Aorta (tissue), 5 donors: ENCODE data around the gene PRRX1. TPM values are rescaled to one million over a fixed set of nuclear protein-coding genes. Genes with fewer than 3 reads are reported as not detected.

Source experiments
- ATAC-seq: fragments of 200-7000 bp; cut with Tn5 transposase; one replicate; pipeline ENCODE4 v1.9.1; 2022; ENCODE audit warnings: moderate library complexity; ENCODE audit not compliant: low FRiP score
- DNase-seq, 2 donors: peaks; one replicate each; pipeline ENCODE4 v3.0.0-alpha.2; 2020
- H3K27ac ChIP-seq, 2 donors: one replicate each; pipeline ENCODE4 v1.5.1; 2013; ENCODE audit warnings: low read length in 2 of 2, mild to moderate bottlenecking in 2 of 2, moderate library complexity in 2 of 2, control low read depth in 1 of 2, inconsistent platforms in 1 of 2, low read depth in 1 of 2
- H3K27me3 ChIP-seq, 2 donors: one replicate each; pipeline ENCODE4 v1.6.1; 2013; ENCODE audit warnings: control low read depth in 1 of 2, low read length in 1 of 2, mild to moderate bottlenecking in 1 of 2, moderate library complexity in 1 of 2; ENCODE audit not compliant: insufficient read depth in 2 of 2, control insufficient read depth in 1 of 2
- H3K36me3 ChIP-seq, 2 donors: one replicate each; pipeline ENCODE4 v1.6.1; 2013; ENCODE audit warnings: control low read depth in 1 of 2, low read length in 1 of 2, mild to moderate bottlenecking in 1 of 2; ENCODE audit not compliant: insufficient read depth in 2 of 2, control insufficient read depth in 1 of 2
- H3K4me1 ChIP-seq, 2 donors: one replicate each; pipeline ENCODE4 v1.6.1; 2013; ENCODE audit warnings: low read length in 2 of 2, control low read depth in 1 of 2, mild to moderate bottlenecking in 1 of 2, moderate library complexity in 1 of 2; ENCODE audit not compliant: insufficient read depth in 2 of 2, control insufficient read depth in 1 of 2
- H3K4me3 ChIP-seq, 2 donors: one replicate each; pipeline ENCODE4 v1.5.1; 2013; ENCODE audit warnings: low read length in 2 of 2, control low read depth in 1 of 2, mild to moderate bottlenecking in 1 of 2
- H3K9me3 ChIP-seq: one replicate; pipeline ENCODE4 v1.6.1; 2013; ENCODE audit warnings: mild to moderate bottlenecking, low read length; ENCODE audit not compliant: control insufficient read depth
- WGBS, 2 donors: extraction: QIAGEN DNeasy Blood & Tissue Kit; methylation state at CpG; one replicate each; pipeline ENCODE4 v1.1.7; 2013; 5-methylcytosine and 5-hydroxymethylcytosine counted together
- intact Hi-C, 2 donors: fragments of 100-400 bp; cut with DNase I; formaldehyde crosslinking; loops; one replicate each; pipeline versions ENCODE4 v1.14.2 to v1.15.0; 2022
- polyA plus RNA-seq, 2 donors: library from polyadenylated mRNA; stranded (reverse); fragments of 200-250 nt; gene quantifications; one replicate each; pipeline ENCODE4 v1.2.3, GENCODE V29; 2013
- total RNA-seq, 2 donors: library from RNA; stranded (reverse); fragmentation: NEBNext Ultra II Directional; extraction: Animal tissue kit (Norgen Biotek cat#: 25700); gene quantifications; one replicate each; pipeline ENCODE4 v1.2.1, GENCODE V29; 2021
- donor health status: healthy with polysubstance abuse.
- donor health status: Bipolar disorder and iron deficiency.
- donor health status: DM: no; HTN: no; CAD: no.
- donor health status: DM: no; HTN: no; CAD: no.
- donor health status: DM: yes; HTN: yes; CAD: no.

Gene PRRX1
- total and polyA plus RNA-seq, 4 donors = 15.2 to 272 (median 105) TPM

GRCh38 chr1:170669586-170670530 lies 5.9 kb downstream of the PRRX1 start:
- H3K36me3 ChIP-seq = no peaks in the 10 kb centered on the region
- WGBS, 2 donors = 88 to 90% methylated on average over 22 of the region's 22 CpGs
- no peaks in the 10 kb centered on the region for H3K4me1 ChIP-seq
- intact Hi-C loops = loop anchor here (5.0 to 10.0 kb wide), 9 partner anchors 55 to 735 kb away; partner anchors contain the start of gene KIFAP3 (in 1 of the 2)
- DNase-seq (no peak), ATAC-seq (no peak)
- no peak overlapping the region for H3K4me3 ChIP-seq
- no peaks in the 10 kb centered on the region for H3K9me3 ChIP-seq
- H3K27me3 ChIP-seq = no peaks in the 10 kb centered on the region
- H3K27ac ChIP-seq = no peak overlapping the region

- no peaks in the 10 kb centered on the region for H3K27me3 ChIP-seq
- H3K4me3 ChIP-seq = no peak overlapping the region
- 31 to 39% methylated on average over 29 of the region's 29 CpGs for WGBS, 2 donors
- H3K4me1 ChIP-seq = no peaks in the 10 kb centered on the region
- no peak overlapping the region for H3K27ac ChIP-seq
- ATAC-seq (peak; percentile 66), DNase-seq (peak in 1 of 2 donors; percentile 94)
- H3K9me3 ChIP-seq = no peaks in the 10 kb centered on the region
- H3K36me3 ChIP-seq = no peaks in the 10 kb centered on the region
- intact Hi-C loops = loop anchor here (5.0 to 10.0 kb wide), 3 partner anchors 54 to 211 kb away; no protein-coding TSS in a partner anchor
Observed at GRCh38 chr1:170670802-170671628, 7.1 kb downstream of the PRRX1 start.

- 83 to 84% methylated on average over 4 of the region's 4 CpGs for WGBS, 2 donors
- ATAC-seq (no peak), DNase-seq (no peak)
- intact Hi-C loops = loop anchor here (5.0 to 10.0 kb wide), 3 partner anchors 53 to 211 kb away; no protein-coding TSS in a partner anchor
- H3K9me3 ChIP-seq = no peaks in the 10 kb centered on the region
- H3K36me3 ChIP-seq = no peaks in the 10 kb centered on the region
- H3K27me3 ChIP-seq = no peaks in the 10 kb centered on the region
- H3K4me3 ChIP-seq = no peak overlapping the region
- H3K27ac ChIP-seq = no peak overlapping the region
- peaks cover 0 to under 1% of the 10 kb centered on the region in 2 donors for H3K4me1 ChIP-seq
Observed at GRCh38 chr1:170671629-170671963, 7.7 kb downstream of the PRRX1 start.

- 57 to 67% methylated on average over 2 of the region's 2 CpGs for WGBS, 2 donors
- ATAC-seq = no peak
- DNase-seq = no peak
- Histone ChIP-seq H3K4me1 (peaks cover 0 to 4% of the 10 kb centered on the region in 2 donors), H3K9me3 (no peaks in the 10 kb centered on the region), H3K27me3 (no peaks in the 10 kb centered on the region), H3K36me3 (no peaks in the 10 kb centered on the region), H3K4me3 (no peak overlapping the region), H3K27ac (no peak overlapping the region)
- intact Hi-C loops = loop anchor here (5.0 to 10.0 kb wide), 3 partner anchors 52 to 210 kb away; no protein-coding TSS in a partner anchor
Observed at GRCh38 chr1:170672316-170672715, 8.4 kb downstream of the PRRX1 start.

GRCh38 chr1:170674239-170674638 lies 10.3 kb downstream of the PRRX1 start:
- H3K27ac ChIP-seq = no peak overlapping the region

GRCh38 chr1:170674986-170675385 lies 11.1 kb downstream of the PRRX1 start:
- H3K4me1 ChIP-seq = peaks cover 0 to 6% of the 10 kb centered on the region in 2 donors
- ATAC-seq = no peak
- no peaks in the 10 kb centered on the region for H3K27me3 ChIP-seq
- H3K36me3 ChIP-seq = no peaks in the 10 kb centered on the region
- H3K27ac ChIP-seq = no peak overlapping the region
- DNase-seq = no peak
- H3K4me3 ChIP-seq = no peak overlapping the region
- no peaks in the 10 kb centered on the region for H3K9me3 ChIP-seq
- intact Hi-C loops = loop anchor here (5.0 to 10.0 kb wide), 3 partner anchors 50 to 207 kb away; no protein-coding TSS in a partner anchor
- 94 to 100% methylated on average over 1 of the region's 1 CpG for WGBS, 2 donors

More at GRCh38 chr1:170674239-170674638, 10.3 kb downstream of the PRRX1 start:
- no peak overlapping the region for H3K4me3 ChIP-seq
- WGBS, 2 donors = 72 to 83% methylated on average over 3 of the region's 3 CpGs
- no peaks in the 10 kb centered on the region for H3K27me3 ChIP-seq
- DNase-seq (no peak), ATAC-seq (peak; percentile 42)
- H3K9me3 ChIP-seq = no peaks in the 10 kb centered on the region
- intact Hi-C loops = loop anchor here (5.0 to 10.0 kb wide), 3 partner anchors 51 to 208 kb away; no protein-coding TSS in a partner anchor
- H3K36me3 ChIP-seq = no peaks in the 10 kb centered on the region
- H3K4me1 ChIP-seq = peaks cover 0 to 6% of the 10 kb centered on the region in 2 donors

GRCh38 chr1:170675865-170676264 lies 11.9 kb downstream of the PRRX1 start:
- Histone ChIP-seq H3K27me3 (no peaks in the 10 kb centered on the region), H3K4me3 (no peak overlapping the region), H3K36me3 (no peaks in the 10 kb centered on the region), H3K9me3 (no peaks in the 10 kb centered on the region), H3K27ac (no peak overlapping the region), H3K4me1 (peaks cover 0 to 10% of the 10 kb centered on the region in 2 donors)
- ATAC-seq (no peak), DNase-seq (no peak)
- intact Hi-C loops = loop anchor here in 1 of 2 donors (10.0 kb wide), 1 partner anchor 49 kb away; no protein-coding TSS in a partner anchor

GRCh38 chr1:170676628-170677027 lies 12.7 kb downstream of the PRRX1 start:
- H3K4me1 ChIP-seq = peaks cover 0 to 14% of the 10 kb centered on the region in 2 donors
- DNase-seq (no peak), ATAC-seq (no peak)
- no peaks in the 10 kb centered on the region for H3K36me3 ChIP-seq
- no peaks in the 10 kb centered on the region for H3K27me3 ChIP-seq
- no peaks in the 10 kb centered on the region for H3K9me3 ChIP-seq
- intact Hi-C loops = loop anchor here in 1 of 2 donors (10.0 kb wide), 1 partner anchor 48 kb away; no protein-coding TSS in a partner anchor
- no peak overlapping the region for H3K4me3 ChIP-seq
- H3K27ac ChIP-seq = no peak overlapping the region
